HepG2 (cell line): ENCODE measurements around the gene DGUOK. TPM values are rescaled to one million over a fixed set of nuclear protein-coding genes. Genes with fewer than 3 reads are reported as not detected.

ENCODE experiments used
- ATAC-seq: fragments of 200-7000 bp; cut with Tn5 transposase; 3 replicates; pipeline ENCODE4 v1.9.1; 2020; ENCODE audit warnings: mild to moderate bottlenecking, moderate library complexity
- BruUV-seq: library from RNA; stranded (reverse); fragments of 400-500 nt; replicated peaks from 2 replicates; lab custom pipeline; 2021; lab: Mats Ljungman, UMichigan
- CTCF ChIA-PET: fragments of 300-600 bp; formaldehyde crosslinking; extraction: SDS; loops from one replicate; lab custom pipeline; 2021; ENCODE audit warnings: low total read pairs, inconsistent platforms, low intra/inter-chr PET ratio; lab: Yijun Ruan, JAX
- POLR2A ChIA-PET: fragments of 350-600 bp; sonication (Branson Sonifier 250); formaldehyde crosslinking; loops from one replicate; lab custom pipeline; 2020; ENCODE audit warnings: antibody characterized with exemption, inconsistent platforms; lab: Yijun Ruan, JAX
- DNase-seq: peaks from one replicate; pipeline ENCODE4 v3.0.0-alpha.2; 2015; ENCODE audit warnings: low spot score
- FAIRE-seq: peaks from 3 replicates; lab custom pipeline; 2011; peaks lifted over from hg19 to GRCh38; lab: Jason Lieb, UNC
- H2AFZ ChIP-seq: one replicate; pipeline ENCODE4 v1.6.1; 2011; ENCODE audit warnings: low read length, inconsistent platforms
- H3K27ac ChIP-seq: fragments of 300-600 bp; 3 replicates; pipeline ENCODE4 v1.8.0; 2011; ENCODE audit warnings: mixed run types, mild to moderate bottlenecking, mixed read lengths, low read length, inconsistent platforms; ENCODE audit not compliant: insufficient read depth; ENCODE audit errors: extremely low read length
- H3K27me3 ChIP-seq, 2 experiments: fragments of 200-600 bp in 1 of 2; 2 replicates in 1 of 2; 3 replicates in 1 of 2; pipeline versions ENCODE4 v1.6.0 to v1.8.0; 2011; ENCODE audit warnings: low read length in 2 of 2, mild to moderate bottlenecking in 2 of 2, moderate library complexity in 2 of 2, inconsistent platforms in 1 of 2; ENCODE audit not compliant: insufficient read depth in 2 of 2, control insufficient read depth in 1 of 2
- H3K36me3 ChIP-seq, 2 experiments: fragments of 200-600 bp in 1 of 2; replicated peaks in 1 of 2; 2 replicates in 1 of 2; 3 replicates in 1 of 2; pipeline versions ENCODE4 v1.5.1 to v1.8.0; 2011; ENCODE audit warnings: low read length in 2 of 2, inconsistent platforms in 1 of 2; ENCODE audit not compliant: insufficient read depth in 2 of 2, control insufficient read depth in 1 of 2
- H3K4me1 ChIP-seq: 2 replicates; pipeline ENCODE4 v1.5.1; 2012; ENCODE audit warnings: low read length, inconsistent platforms; ENCODE audit not compliant: insufficient read depth
- H3K4me2 ChIP-seq: 2 replicates; pipeline ENCODE4 v1.6.0; 2011; ENCODE audit warnings: low read depth, low read length, inconsistent platforms
- H3K4me3 ChIP-seq, 3 experiments: fragments of 200-600 bp in 1 of 3; sonication (generic), shearing (Covaris generic) in 1 of 3; replicated peaks in 1 of 3; 2 replicates each; pipeline ENCODE4 v1.5.1; 2011 to 2016; ENCODE audit warnings: low read length in 3 of 3, inconsistent platforms in 2 of 3, low read depth in 2 of 3, mild to moderate bottlenecking in 2 of 3, control low read depth in 1 of 3, mixed read lengths in 1 of 3; ENCODE audit not compliant: insufficient read depth in 1 of 3
- H3K79me2 ChIP-seq: one replicate; pipeline ENCODE4 v1.6.1; 2011; ENCODE audit warnings: low read length, inconsistent platforms; ENCODE audit not compliant: insufficient read depth
- H3K9ac ChIP-seq: 2 replicates; pipeline ENCODE4 v1.6.0; 2011; ENCODE audit warnings: mild to moderate bottlenecking, low read depth, low read length, inconsistent platforms; ENCODE audit not compliant: insufficient read depth
- H3K9me3 ChIP-seq: 2 replicates; pipeline ENCODE4 v1.5.1; 2012; ENCODE audit warnings: mild to moderate bottlenecking, low read length
- H4K20me1 ChIP-seq: 2 replicates; pipeline ENCODE4 v1.6.0; 2011; ENCODE audit warnings: inconsistent platforms, mild to moderate bottlenecking, low read length, moderate library complexity; ENCODE audit not compliant: insufficient read depth
- BATF2 ChIP-seq: sonication (generic); formaldehyde crosslinking; IDR thresholded peaks from 2 replicates; pipeline ENCODE4 v1.8.0; 2022; ENCODE audit warnings: mild to moderate bottlenecking, missing genetic modification reagents, moderate library complexity
- CTCF ChIP-seq: sonication (generic); formaldehyde crosslinking; IDR thresholded peaks from 2 replicates; pipeline ENCODE4 v1.5.0; 2020; ENCODE audit warnings: mild to moderate bottlenecking, missing genetic modification reagents, moderate library complexity
- KDM5B ChIP-seq: sonication (generic); formaldehyde crosslinking; IDR thresholded peaks from 2 replicates; pipeline ENCODE4 v1.4.0; 2020; ENCODE audit warnings: missing genetic modification reagents, mild to moderate bottlenecking, borderline replicate concordance
- NR2F6 ChIP-seq, 2 experiments: IDR thresholded peaks; 2 replicates each; pipeline ENCODE4 v1.6.1; 2016; ENCODE audit warnings: antibody characterized with exemption in 1 of 2, mild to moderate bottlenecking in 1 of 2
- STAG1 ChIP-seq: sonication (generic); formaldehyde crosslinking; IDR thresholded peaks from 2 replicates; pipeline ENCODE4 v1.4.0; 2020; ENCODE audit warnings: missing genetic modification reagents
- TBX2 ChIP-seq: sonication (generic); formaldehyde crosslinking; IDR thresholded peaks from 2 replicates; pipeline ENCODE4 v1.5.0; 2020; ENCODE audit warnings: missing genetic modification reagents, mild to moderate bottlenecking, borderline replicate concordance
- TFAP4 ChIP-seq: sonication (generic); IDR thresholded peaks from 2 replicates; pipeline ENCODE4 v1.6.1; 2016; ENCODE audit warnings: low read depth, borderline replicate concordance
- TFE3 ChIP-seq: IDR thresholded peaks from 2 replicates; pipeline ENCODE4 v1.6.1; 2016
- TGIF2 ChIP-seq: IDR thresholded peaks from 2 replicates; pipeline ENCODE4 v1.6.1; 2016; ENCODE audit warnings: control low read depth, missing compliant biosample characterization
- TP53 ChIP-seq: sonication (generic); formaldehyde crosslinking; conservative IDR thresholded peaks from 2 replicates; pipeline ENCODE4 v1.4.0; 2020; ENCODE audit warnings: missing genetic modification reagents
- ZNF17 ChIP-seq: sonication (generic); formaldehyde crosslinking; IDR thresholded peaks from 2 replicates; pipeline ENCODE4 v1.5.0; 2020; ENCODE audit warnings: mild to moderate bottlenecking, missing genetic modification reagents
- ZNF383 ChIP-seq: sonication (generic); formaldehyde crosslinking; IDR thresholded peaks from 2 replicates; pipeline ENCODE4 v1.4.0; 2020; ENCODE audit warnings: missing genetic modification reagents, mild to moderate bottlenecking, borderline replicate concordance
- WGBS: methylation state at CpG from one replicate; pipeline ENCODE4 v1.1.6; 2017; ENCODE audit warnings: low lambda C conversion rate; 5-methylcytosine and 5-hydroxymethylcytosine counted together
- in situ Hi-C: cut with HindIII; loops from 2 replicates; pipeline ENCODE4 v1.10.0; 2017; ENCODE audit warnings: low pct_unique_long_range_greater_than_20kb; ENCODE audit not compliant: extremely low pct_ligation_motif_present
- intact Hi-C: fragments of 100-400 bp; cut with micrococcal nuclease; formaldehyde crosslinking; loops from one replicate; pipeline ENCODE4 v1.10.0; 2022; ENCODE audit not compliant: unreplicated experiment
- polyA plus RNA-seq, 8 experiments: library from polyadenylated mRNA; depleted of rRNA in 3 of 8; stranded (reverse) in 7 of 8; unstranded in 1 of 8; fragments of >200 nt; fragmentation: Illumina TruSeq in 4 of 8; extraction: Trizol in 4 of 8; gene quantifications; 2 replicates each; pipeline versions ENCODE4 v1.2.1 to v1.2.3, GENCODE V29; 2011 to 2016; ENCODE audit warnings: low read depth in 4 of 8, missing spikeins in 1 of 8, mixed read lengths in 1 of 8; ENCODE audit not compliant: insufficient read depth in 1 of 8
- total RNA-seq, 5 experiments: library from RNA; depleted of rRNA; stranded (reverse); fragments of >200 nt; fragmentation: Illumina TruSeq; extraction: Trizol; gene quantifications; 2 replicates each; pipeline ENCODE4 v1.2.3, GENCODE V29; 2016; ENCODE audit warnings: low read depth in 1 of 5

Gene DGUOK
- total and polyA plus RNA-seq, 2 of the 13 experiments (the other 11 are each of a cell fraction or from before 2014, with no cell fraction given) = 105 to 137 TPM

- ChIA-PET POLR2A (no interaction called here), CTCF (no interaction called here)
- no peaks in the 10 kb centered on the region for H3K79me2 ChIP-seq
- peak; percentile 60 for TF ChIP-seq CTCF (CRISPR knock-in tag)
- TF ChIP-seq ZNF17 = no peak
- TF ChIP-seq KDM5B (CRISPR knock-in tag) = no peak
- TF ChIP-seq TFE3 (CRISPR knock-in tag) = 0 out of 2 replicates have a peak, but pooled peaks have one; percentile 44
- no peak for TF ChIP-seq TP53 (CRISPR knock-in tag)
- 0 out of 2 replicates have a peak, but pooled peaks have one; percentile 37 for TF ChIP-seq TFAP4
- TF ChIP-seq ZNF383 (CRISPR knock-in tag) = no peak
- 0 out of 2 replicates have a peak, but pooled peaks have one; percentile 23 for TF ChIP-seq NR2F6 (IDR thresholded peaks at IDR 0.05)
- peak; percentile 36; the same call in 1 of the 2 replicates for TF ChIP-seq NR2F6 (CRISPR knock-in tag; IDR thresholded peaks at IDR 0.05)
- no peak for TF ChIP-seq TBX2 (CRISPR knock-in tag)
- no peak for TF ChIP-seq BATF2 (CRISPR knock-in tag)
- peak; percentile 59 for TF ChIP-seq STAG1
- peak; percentile 44; the same call in 1 of the 2 replicates for TF ChIP-seq TGIF2 (CRISPR knock-in tag)
- intact Hi-C loops = no loop called here
- H3K4me3 ChIP-seq = no peak overlapping the region
- in situ Hi-C loops = no loop called here
- no TSS peak for BruUV-seq
- H2AFZ ChIP-seq = no peak overlapping the region
- peak; percentile 37 for DNase-seq
- no peak for FAIRE-seq
- no peak overlapping the region for H3K27ac ChIP-seq
- H3K4me2 ChIP-seq = peak overlapping the region; percentile 16; the same call in 1 of the 2 replicates
- H4K20me1 ChIP-seq = no peaks in the 10 kb centered on the region
- 16% methylated on average over 5 of the region's 5 CpGs for WGBS
- H3K9ac ChIP-seq = no peak overlapping the region
- no peaks in the 10 kb centered on the region for H3K36me3 ChIP-seq
- peaks cover 0 to 13% of the 10 kb centered on the region in 2 experiments; a peak in 2 of 5 replicates for H3K27me3 ChIP-seq
- no peaks in the 10 kb centered on the region for H3K9me3 ChIP-seq
- peak; percentile 74 for ATAC-seq
- peaks cover 15% of the 10 kb centered on the region for H3K4me1 ChIP-seq
These were observed 18.7 kb upstream of the DGUOK start for GRCh38 chr2:73907840-73908452.
